ENCODE data around the gene PALM3.
"Not testable (repeated sequence)": the region's sequence is repeated elsewhere in the genome, so short reads cannot be mapped to it uniquely, and the experiment has no call there.

The PALM3 gene

GRCh38 chr19:14058182-14059092 lies 3.4 kb downstream of the PALM3 start:
- DNase-seq (ENCODE audit: low spot score): no peak

GRCh38 chr19:14056741-14057356 lies 5.0 kb downstream of the PALM3 start:
- no peak for DNase-seq (ENCODE audit: low spot score)

- no peak for DNase-seq (ENCODE audit: low spot score)
These were observed 5.7 kb downstream of the PALM3 start for GRCh38 chr19:14056069-14056666.

GRCh38 chr19:14055396-14055795 lies 6.5 kb downstream of the PALM3 start:
- no peak for DNase-seq (ENCODE audit: low spot score)

GRCh38 chr19:14054721-14055120 lies 7.2 kb downstream of the PALM3 start:
- DNase-seq (ENCODE audit: low spot score): no peak

- no peak for DNase-seq (ENCODE audit: low spot score)
These were observed 7.8 kb downstream of the PALM3 start for GRCh38 chr19:14054099-14054498.

- no peak for DNase-seq (ENCODE audit: low spot score)
These were observed 8.4 kb downstream of the PALM3 start for GRCh38 chr19:14053500-14053899.

GRCh38 chr19:14053032-14053431 lies 8.8 kb downstream of the PALM3 start:
- DNase-seq (ENCODE audit: low spot score): no peak

- no peak for DNase-seq (ENCODE audit: low spot score)
These were observed 9.4 kb downstream of the PALM3 start for GRCh38 chr19:14052470-14052869.

- no peak for DNase-seq (ENCODE audit: low spot score)
These were observed 9.9 kb downstream of the PALM3 start for GRCh38 chr19:14051980-14052379.

GRCh38 chr19:14050961-14051360 lies 10.9 kb downstream of the PALM3 start:
- DNase-seq (ENCODE audit: low spot score): not testable (repeated sequence)

- no peak for DNase-seq (ENCODE audit: low spot score)
These were observed 11.4 kb downstream of the PALM3 start for GRCh38 chr19:14050512-14050911.

GRCh38 chr19:14048443-14049153 lies 13.3 kb downstream of the PALM3 start:
- DNase-seq (ENCODE audit: low spot score): peak; percentile 70

GRCh38 chr19:14047866-14048265 lies 14.0 kb downstream of the PALM3 start:
- DNase-seq (ENCODE audit: low spot score): not testable (repeated sequence)

- peak; percentile 67 for DNase-seq (ENCODE audit: low spot score)
These were observed 18.9 kb downstream of the PALM3 start for GRCh38 chr19:14042659-14043608.

- no peak for DNase-seq (ENCODE audit: low spot score)
These were observed 22.7 kb downstream of the PALM3 start for GRCh38 chr19:14039181-14039580.

GRCh38 chr19:14035706-14036105 lies 26.2 kb downstream of the PALM3 start:
- no peak for DNase-seq (ENCODE audit: low spot score)

- peak; percentile 53 for DNase-seq (ENCODE audit: low spot score)
These were observed 26.7 kb downstream of the PALM3 start for GRCh38 chr19:14035159-14035558.

- DNase-seq (ENCODE audit: low spot score): peak; percentile 37
These were observed 27.9 kb downstream of the PALM3 start for GRCh38 chr19:14033946-14034345.

- peak; percentile 85 for DNase-seq (ENCODE audit: low spot score)
These were observed 30.0 kb downstream of the PALM3 start, which contains the start of gene IL27RA for GRCh38 chr19:14031719-14032480. Gene IL27RA (plus strand): TSS chr19:14031762. CDS start chr19:14031873, 111 bp downstream.

All from RKO (cell line).